Epidermal melanocyte (primary cell): ENCODE measurements around the gene AATK.

Source experiments
- DNase-seq: peaks from one replicate; pipeline ENCODE4 v3.0.0; 2011; ENCODE audit warnings: low spot score; ENCODE audit not compliant: insufficient read length

Gene AATK

GRCh38 chr17:81180836-81181810 is 15.1 kb upstream of the AATK start:
- no peak for DNase-seq

DNA sequence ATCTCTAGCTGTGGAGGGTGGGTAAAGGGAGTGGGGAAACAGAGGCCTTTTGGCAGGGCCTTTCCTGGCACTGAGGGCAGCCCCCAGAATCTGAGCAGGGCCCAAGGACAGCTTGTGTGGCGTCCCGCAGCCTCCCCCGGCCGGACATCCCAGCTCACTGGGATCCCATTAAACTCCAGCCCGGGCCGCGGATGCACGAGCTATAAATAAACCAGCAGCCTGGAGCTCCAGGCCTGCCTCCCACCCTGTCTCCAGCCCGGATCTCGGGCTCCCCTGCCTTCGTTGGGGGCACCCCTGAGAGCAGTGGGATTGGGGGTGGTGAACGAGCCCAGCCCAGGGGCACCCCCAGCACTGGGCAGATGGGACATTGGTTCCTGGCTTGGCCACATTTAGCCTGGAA is 13.8 kb upstream of the AATK start:
- no peak for DNase-seq

DNA sequence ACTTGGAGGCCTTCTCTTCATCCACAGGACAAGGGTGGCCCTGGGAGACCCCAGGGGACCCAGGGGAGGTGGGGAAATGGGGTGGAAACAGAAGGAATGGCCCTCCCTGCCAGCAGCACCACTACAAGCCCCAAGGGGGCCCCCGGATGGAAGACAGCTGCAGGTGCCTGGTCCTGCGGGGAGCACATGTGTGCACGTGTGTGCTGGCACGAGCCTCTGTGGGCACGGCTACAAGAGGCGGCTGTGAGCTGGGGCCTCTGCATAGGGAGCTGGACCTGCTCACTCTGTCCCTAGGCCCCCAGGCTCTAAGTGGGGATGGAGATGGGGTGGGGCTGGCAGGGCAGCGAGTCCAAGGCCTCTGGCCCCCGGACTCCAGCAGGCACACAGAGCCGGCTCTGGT is 13.2 kb upstream of the AATK start:
- DNase-seq: no peak

- no peak for DNase-seq
These were observed 12.4 kb upstream of the AATK start for GRCh38 chr17:81178136-81179091.

- no peak for DNase-seq
These were observed 10.6 kb upstream of the AATK start for GRCh38 chr17:81176666-81177065.

DNA sequence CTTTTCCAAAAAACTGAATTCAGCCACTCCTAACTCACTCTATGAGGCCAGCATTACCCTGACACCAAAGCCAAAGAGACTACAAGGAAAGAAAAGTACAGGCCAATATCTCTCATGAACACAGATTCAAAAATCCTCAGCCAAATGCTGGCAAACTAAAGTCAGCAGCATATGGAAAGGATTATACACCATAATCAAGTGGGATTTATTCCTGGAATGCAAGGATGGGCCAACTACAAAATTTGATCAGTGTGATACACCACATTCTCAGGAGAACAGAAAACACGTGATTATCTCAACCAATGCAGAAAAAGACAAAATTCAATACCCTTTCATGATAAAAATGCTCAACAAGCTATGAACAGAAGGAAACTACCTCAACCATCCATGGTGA is 7.7 kb upstream of the AATK start:
- no peak for DNase-seq

DNA sequence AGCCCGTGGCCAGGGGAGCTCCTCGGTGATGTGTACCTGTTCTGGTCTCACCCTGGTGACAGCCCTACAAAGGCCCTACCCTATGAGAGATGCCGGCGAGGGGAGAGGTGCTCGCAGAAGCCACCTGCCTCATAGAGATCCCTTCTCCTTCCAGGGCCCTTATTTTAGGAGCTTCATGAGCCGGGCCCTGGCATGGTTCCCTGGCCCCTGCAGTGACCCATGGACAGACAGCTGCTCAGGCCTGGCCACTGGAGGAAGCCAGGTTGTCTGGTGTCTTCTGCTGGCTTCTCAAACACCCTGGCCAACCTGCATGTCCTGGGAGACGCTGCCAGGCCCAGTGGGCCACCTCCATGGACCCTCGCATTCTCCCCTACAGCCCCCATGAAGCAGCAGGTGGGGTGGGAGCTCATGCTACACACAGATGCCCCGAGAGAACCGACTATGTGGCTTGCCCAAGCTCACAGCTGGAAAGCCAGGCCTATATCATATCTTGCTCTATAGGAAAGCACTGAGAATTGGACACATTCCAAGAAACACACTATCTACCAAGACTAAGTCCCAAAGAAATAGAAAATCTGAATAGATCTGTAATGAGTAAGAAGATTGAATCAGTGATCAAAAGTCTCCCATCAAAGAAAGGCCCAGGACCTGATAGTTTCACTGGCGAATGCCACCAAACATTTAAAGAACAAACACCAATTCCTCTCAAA is 7.2 kb upstream of the AATK start:
- DNase-seq: no peak

GRCh38 chr17:81171941-81172340 is 5.9 kb upstream of the AATK start:
- no peak for DNase-seq

DNA sequence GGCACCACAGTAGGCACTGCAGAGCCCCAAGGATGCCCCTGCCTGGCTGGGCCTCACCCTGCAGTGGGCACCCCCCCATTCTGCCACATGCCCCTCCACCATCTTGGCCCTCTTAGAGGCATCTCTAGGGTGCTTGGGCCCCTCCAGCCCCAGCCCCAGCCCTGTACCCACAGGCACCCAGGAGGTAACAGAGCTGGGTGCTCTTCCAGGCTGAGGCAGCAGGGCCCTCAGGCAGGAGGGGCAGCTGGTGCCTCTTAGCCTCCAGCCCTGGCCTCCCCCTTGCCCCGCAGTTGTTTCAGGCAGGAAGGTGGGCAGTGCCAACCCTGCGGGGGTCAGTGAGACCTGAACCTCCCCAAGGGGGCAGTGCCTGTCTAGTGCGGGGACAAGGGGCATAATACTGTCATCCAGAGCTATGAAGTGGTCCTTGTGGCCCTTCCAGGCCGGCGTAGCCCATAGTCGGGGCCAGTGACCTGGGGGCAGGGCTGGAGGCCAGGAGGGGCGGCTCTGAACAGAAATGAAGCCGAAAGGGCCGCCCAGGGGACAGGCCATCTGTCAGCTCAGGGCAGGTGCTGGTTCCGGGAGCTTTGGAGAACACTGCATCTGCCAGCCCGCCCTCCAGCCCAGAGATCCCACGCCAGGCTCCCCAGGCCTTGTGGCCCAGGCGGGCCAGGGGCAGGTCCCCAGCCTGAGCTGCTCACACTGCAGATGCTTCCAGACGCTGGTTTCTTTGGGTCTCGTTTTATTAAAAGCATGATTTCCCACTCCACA is 4.9 kb upstream of the AATK start:
- DNase-seq: no peak

DNA sequence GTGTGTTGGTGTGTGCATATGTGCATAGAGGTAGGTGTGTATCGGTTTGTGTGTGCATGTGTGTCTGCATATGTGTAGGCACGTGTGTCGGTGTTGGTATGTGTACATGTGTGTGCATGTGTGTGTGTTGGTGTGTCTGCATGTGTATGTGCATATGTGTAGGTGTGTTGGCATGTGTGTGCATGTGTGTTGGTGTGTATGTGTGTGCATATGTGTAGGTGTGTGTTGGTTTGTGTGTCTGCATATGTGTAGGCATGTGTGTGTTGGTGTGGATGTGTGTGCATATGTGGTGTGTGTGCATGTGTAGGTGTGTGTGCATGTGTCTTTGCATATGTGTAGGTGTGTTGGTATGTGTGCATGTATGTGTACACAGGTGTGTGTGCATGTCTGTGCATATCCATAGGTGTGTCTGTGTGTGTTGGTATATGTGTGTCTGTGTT is 3.9 kb upstream of the AATK start:
- no peak for DNase-seq

- no peak for DNase-seq
These were observed 1.6 kb upstream of the AATK start for GRCh38 chr17:81167638-81168037.

- DNase-seq: no peak
These were observed 1.1 kb upstream of the AATK start for GRCh38 chr17:81167194-81167524.

- DNase-seq: no peak
These were observed 582 bp downstream of the AATK start, which contains the start of gene PVALEF for GRCh38 chr17:81165246-81166032. Gene PVALEF, plus strand, starts transcription at chr17:81165507. Its CDS starts 15,720 bp downstream, at chr17:81181227.

- no peak for DNase-seq
These were observed 1.4 kb downstream of the AATK start for GRCh38 chr17:81164371-81165245.

GRCh38 chr17:81163703-81164370 is 2.2 kb downstream of the AATK start:
- DNase-seq: no peak

DNA sequence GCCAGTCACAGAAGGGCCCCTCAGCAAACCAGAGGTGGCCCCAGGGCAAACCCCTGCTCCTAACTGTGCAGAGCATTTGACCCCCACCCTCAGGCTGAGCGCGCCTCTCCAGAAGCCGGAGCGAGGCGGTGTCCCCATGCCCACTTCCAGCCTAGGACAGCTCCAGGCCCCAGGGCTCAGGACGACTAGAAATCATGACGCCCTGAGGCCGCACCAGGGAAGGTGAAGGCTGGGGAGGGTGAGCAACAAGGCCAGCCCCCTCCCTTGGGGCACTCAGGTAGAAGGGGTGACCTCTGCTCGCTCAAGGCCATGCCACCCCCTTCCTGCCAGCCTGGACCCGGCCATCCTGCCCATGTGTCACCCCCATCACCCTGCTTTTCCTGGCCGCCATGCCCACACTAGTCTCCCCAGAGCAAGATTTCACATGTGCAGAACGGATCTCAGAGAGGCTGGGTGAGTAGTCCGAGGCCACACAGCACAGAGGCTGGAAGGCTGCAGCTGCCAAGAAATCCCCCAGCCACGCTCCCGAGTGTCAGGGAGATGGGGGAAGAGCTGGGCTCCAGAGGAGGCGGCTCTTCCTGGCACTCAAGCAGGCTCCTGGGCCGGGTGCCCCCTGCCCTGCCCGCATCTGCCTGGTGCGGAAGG is 2.8 kb downstream of the AATK start:
- no peak for DNase-seq

- no peak for DNase-seq
These were observed 3.5 kb downstream of the AATK start for GRCh38 chr17:81162491-81162890.

DNA sequence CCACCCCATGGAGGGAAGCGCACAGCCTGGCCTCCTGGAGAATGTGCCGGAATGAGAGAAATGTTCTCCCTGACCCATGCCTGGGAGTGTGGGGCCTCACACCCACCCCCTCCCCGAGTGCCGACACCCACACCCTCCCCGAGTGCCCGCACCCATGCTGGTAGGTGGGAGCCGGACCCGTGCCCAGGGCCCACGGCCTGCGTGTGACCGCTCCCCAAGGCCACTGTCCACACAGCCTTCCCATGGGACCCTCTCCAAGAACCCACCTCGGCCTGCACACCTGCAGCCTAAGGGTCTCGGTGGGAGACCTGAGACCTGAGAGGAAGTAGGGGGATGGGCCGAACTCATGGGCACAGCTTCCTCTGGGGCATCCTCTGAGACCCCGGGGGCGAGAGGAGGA is 4.0 kb downstream of the AATK start:
- DNase-seq: no peak
